Sciatic nerve (tissue), 2 donors: ENCODE results near the gene SDK1. TPM values are rescaled to one million over a fixed set of nuclear protein-coding genes. Genes with fewer than 3 reads are reported as not detected.

Source experiments
- ATAC-seq: fragments of 200-7000 bp; cut with Tn5 transposase; one replicate; pipeline ENCODE4 v1.9.1; 2020; ENCODE audit warnings: mild to moderate bottlenecking, moderate library complexity
- DNase-seq: peaks from one replicate; pipeline ENCODE4 v3.0.0-alpha.2; 2020; ENCODE audit warnings: low spot score
- intact Hi-C: fragments of 100-400 bp; cut with DNase I; formaldehyde crosslinking; loops from one replicate; pipeline ENCODE4 v1.14.2; 2022
- total RNA-seq: library from RNA; stranded (reverse); fragmentation: NEBNext Ultra II Directional; extraction: Animal tissue kit (Norgen Biotek cat#: 25700); gene quantifications from one replicate; pipeline ENCODE4 v1.2.1, GENCODE V29; 2021
- donor health status: DM: no; HTN: no; CAD: no.
- donor health status: DM: no; HTN: no; CAD: no.

SDK1 gene
- total RNA-seq, 1 donor from 2014 or later, result 11.2 TPM

DNA sequence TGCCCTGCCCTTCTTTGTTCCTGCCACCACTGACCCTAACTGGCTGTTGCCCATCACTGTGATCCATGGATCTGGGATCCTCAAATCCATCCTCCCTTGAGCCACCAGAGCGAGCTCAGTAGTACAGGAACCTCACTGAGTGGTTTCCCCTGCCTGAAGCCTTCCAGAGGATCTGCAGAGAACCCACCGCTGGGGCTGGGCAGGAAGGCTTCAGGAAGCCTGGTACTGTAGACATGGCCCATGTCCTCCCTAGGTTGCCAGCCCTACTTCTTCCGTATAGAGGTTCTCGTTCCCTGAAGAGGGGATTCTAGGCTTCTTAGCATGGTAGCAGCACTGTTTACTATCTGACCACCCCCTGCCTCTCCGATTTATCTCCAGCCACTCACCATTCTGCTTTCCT, 693.7 kb downstream of the SDK1 start:
- intact Hi-C loops, result no loop called here
- DNase-seq (no peak), ATAC-seq (no peak)

DNA sequence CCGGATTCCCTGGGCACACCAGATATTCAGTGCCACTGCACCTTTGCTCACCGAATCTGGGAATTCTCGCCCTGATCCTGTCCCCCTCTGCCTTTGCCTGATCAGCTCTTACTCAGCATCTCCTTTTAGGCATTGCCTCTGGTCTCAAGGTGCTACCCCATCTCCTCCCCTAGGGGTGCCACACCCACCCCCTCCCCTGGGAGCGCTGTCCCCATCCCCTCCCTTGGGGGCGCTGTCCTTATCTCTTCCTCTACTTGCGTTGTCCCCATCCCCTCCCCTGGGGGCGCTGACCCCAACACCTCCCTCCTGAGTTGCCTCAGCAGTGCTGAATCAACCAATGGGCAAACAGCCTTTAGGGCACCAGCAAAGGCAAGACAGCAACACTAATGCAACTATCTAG, 694.1 kb downstream of the SDK1 start:
- DNase-seq, result no peak
- no peak for ATAC-seq
- intact Hi-C loops, result no loop called here

- intact Hi-C loops, result no loop called here
- no peak for DNase-seq
- no peak for ATAC-seq
These were observed 697.0 kb downstream of the SDK1 start for GRCh38 chr7:3998060-3998459.

- ATAC-seq (no peak), DNase-seq (no peak)
- intact Hi-C loops, result no loop called here
These were observed 699.1 kb downstream of the SDK1 start for GRCh38 chr7:4000139-4000538.

- intact Hi-C loops, result no loop called here
These were observed 699.9 kb downstream of the SDK1 start for GRCh38 chr7:4000934-4001333.

DNA sequence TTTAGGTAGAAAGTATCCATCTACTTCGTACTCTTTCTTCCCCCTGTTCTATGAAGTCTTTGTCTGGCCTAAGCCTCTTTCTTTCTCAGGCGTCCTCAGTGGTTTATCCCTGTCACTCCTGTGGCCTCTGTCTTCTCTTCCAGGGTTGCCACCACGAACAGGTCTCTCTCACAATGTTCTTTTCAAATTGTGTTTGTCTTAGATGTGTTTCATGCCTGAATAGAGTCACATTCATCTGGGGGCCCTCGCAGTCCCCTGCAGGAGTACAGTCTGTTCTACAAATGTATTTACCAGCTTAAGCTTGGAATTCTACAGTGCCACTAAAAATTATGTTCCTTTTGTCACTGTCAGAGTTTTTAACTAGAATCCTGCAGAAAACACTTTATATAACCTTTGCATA, 700.7 kb downstream of the SDK1 start:
- DNase-seq (no peak), ATAC-seq (no peak)
- intact Hi-C loops, result no loop called here

More at GRCh38 chr7:4000934-4001333, 699.9 kb downstream of the SDK1 start:
- DNase-seq (no peak), ATAC-seq (no peak)

DNA sequence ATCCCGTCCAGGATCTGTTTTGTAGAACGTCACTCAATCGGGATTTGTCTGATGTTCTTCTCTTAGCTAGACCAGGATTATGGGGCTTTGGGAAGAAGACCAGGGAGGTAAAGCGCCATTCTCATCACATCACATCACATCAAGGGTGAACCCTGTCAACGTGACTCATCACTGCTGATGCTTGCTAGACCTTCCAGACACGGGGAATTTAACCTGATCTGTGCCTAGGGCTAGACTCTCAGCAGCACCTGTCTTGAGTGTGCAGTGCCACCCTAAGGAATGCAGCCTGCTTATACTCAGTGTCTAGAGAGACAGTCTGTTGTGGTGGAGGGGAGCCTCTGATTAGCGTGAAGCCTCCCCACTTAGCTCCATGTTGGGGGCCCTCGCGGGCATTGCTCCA, 702.5 kb downstream of the SDK1 start:
- no peak for DNase-seq
- intact Hi-C loops, result no loop called here

GRCh38 chr7:4006687-4007086, 705.6 kb downstream of the SDK1 start:
- intact Hi-C loops, result no loop called here
- DNase-seq, result no peak
- ATAC-seq, result no peak

More for the DNA sequence above, 702.5 kb downstream of the SDK1 start:
- ATAC-seq, result no peak

DNA sequence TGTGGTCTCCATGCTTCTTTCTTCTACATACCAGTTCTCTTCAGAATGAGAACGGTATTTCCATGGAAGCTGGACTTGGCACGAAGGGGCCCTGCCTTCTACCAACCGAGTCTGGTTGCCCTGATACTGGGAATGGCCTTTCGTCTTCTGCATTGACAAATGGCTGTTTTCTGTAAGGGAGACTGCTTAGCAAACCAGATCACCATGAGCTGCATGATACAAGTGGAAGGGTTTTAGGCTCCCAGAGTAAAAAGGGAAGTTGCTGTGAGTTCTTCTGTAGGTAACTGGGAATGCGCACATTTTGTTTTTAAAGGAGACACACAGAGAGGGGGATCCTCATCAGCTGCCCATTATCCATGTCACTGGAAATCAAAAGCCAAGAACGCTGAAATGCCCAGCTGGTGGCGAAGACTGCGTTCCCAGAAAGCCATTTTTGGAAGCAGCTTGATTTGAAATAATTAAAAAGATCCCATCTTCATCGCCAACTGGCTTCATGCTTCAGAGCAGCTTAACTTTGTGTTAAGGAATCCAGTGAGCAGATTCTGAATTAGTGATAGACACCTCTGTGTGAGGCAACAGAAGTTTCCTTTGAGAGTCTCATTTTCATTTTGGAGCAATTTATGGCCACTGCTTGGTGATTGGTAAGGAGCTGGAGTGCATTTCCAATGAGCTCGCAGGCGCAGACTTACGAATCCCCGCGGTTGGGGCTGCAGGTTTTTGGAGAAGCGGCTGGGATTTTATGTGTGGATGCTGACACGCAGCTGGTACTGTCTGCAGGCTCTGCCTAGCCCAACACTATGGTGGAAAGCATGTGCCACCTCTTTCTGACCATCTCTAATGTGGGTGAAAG, 708.4 kb downstream of the SDK1 start:
- DNase-seq (no peak), ATAC-seq (no peak)
- intact Hi-C loops, result no loop called here

GRCh38 chr7:4010061-4010605, 709.1 kb downstream of the SDK1 start:
- no peak for ATAC-seq
- DNase-seq, result no peak
- intact Hi-C loops, result no loop called here

- DNase-seq, result no peak
- ATAC-seq, result no peak
- intact Hi-C loops, result no loop called here
These were observed 710.0 kb downstream of the SDK1 start for GRCh38 chr7:4010923-4011656.

DNA sequence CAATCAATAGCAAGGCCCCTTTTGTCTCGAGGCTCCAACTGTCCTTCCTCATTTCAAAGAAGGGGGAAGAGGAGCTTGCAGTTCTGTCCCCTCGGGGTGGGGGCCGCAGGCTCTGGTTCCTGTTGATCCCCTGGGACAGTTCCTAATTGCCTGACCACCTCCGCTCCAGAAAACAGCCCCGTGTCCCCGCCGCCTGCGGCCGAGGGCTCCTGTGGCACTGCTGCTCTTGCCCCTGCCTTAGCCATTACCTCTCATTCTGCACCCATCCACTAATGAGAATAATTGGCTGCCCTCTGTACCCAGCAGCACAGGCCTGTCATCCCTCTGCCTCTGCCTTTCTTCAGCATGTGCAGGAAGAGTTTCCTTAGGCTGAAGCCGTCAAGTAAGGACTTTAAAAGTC, 712.7 kb downstream of the SDK1 start:
- no peak for ATAC-seq
- intact Hi-C loops, result no loop called here

DNA sequence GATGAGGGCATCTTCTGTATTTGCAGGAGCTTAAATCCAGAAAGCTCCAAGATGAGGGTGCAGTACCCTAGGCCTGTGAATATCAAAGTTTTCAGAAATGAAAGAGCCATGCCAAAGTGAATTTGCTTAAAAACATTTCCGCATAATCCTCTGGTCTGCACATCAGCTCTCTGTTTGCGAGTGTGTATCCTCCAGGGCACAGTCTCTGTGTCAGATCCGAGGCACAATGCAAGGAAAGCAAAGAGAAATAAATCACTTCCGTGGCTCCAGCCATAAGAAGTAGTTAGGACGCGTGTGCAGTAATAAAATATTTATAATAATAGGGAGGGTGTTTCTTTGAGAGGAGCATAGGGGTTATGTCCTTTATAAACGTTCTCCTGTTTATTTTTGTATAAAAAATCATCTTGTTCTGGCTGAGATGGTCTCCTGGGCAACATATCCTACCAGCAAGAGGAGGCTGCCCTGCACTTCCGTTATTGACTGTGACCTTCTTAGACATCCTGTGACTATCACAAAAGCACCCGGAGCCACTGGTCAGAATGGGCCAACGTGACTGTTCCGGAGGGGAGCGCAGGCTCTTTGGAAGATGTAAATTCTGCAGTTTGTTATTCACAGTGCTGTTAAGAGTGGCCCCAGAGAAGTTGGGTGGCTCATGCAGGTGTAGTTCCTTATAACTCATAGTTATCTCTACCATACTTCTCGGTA, 713.4 kb downstream of the SDK1 start:
- ATAC-seq (no peak), DNase-seq (no peak)
- intact Hi-C loops, result no loop called here

More for the DNA sequence above, 712.7 kb downstream of the SDK1 start:
- no peak for DNase-seq

- intact Hi-C loops, result no loop called here
- DNase-seq, result no peak
These were observed 714.3 kb downstream of the SDK1 start for GRCh38 chr7:4015371-4015770.

DNA sequence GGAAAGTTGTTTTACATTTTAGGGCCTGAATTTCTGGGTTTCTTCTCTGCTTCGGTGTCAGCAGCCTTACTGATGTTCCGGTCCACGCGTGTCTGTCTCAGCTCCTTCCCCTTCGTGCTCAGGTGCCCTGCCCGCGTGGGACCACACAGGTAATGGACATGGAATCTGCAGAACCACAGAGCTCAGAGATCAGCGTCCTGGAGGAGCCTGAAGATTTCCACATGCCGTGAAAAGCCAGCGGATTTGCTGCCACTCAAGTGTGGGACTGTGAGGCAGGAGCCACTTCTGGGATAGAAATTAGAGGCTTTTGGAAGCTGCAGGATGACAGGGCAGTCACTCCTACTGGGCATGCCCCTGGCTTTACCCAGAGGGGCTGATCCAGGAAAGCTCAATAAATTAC, 714.9 kb downstream of the SDK1 start:
- DNase-seq (no peak), ATAC-seq (no peak)
- intact Hi-C loops, result no loop called here

More at GRCh38 chr7:4015371-4015770, 714.3 kb downstream of the SDK1 start:
- ATAC-seq, result no peak

GRCh38 chr7:4017081-4017480, 716.0 kb downstream of the SDK1 start:
- intact Hi-C loops, result no loop called here
- ATAC-seq, result no peak
- no peak for DNase-seq

- intact Hi-C loops, result no loop called here
- no peak for ATAC-seq
- no peak for DNase-seq
These were observed 716.7 kb downstream of the SDK1 start for GRCh38 chr7:4017785-4018184.

GRCh38 chr7:4018601-4019316, 717.7 kb downstream of the SDK1 start:
- ATAC-seq (no peak), DNase-seq (no peak)
- intact Hi-C loops, result no loop called here

GRCh38 chr7:4020086-4020485, 719.0 kb downstream of the SDK1 start:
- ATAC-seq, result no peak
- DNase-seq, result no peak
- intact Hi-C loops, result no loop called here
